ENCODE results near the gene RPS6KB1. TPM values are rescaled to one million over a fixed set of nuclear protein-coding genes. Genes with fewer than 3 reads are reported as not detected.
"Not testable (repeated sequence)": the region's sequence is repeated elsewhere in the genome, so short reads cannot be mapped to it uniquely, and the experiment has no call there.

Gene RPS6KB1
- 10 to 100 TPM; 44.3 to 50.1 TPM for total RNA-seq

DNA sequence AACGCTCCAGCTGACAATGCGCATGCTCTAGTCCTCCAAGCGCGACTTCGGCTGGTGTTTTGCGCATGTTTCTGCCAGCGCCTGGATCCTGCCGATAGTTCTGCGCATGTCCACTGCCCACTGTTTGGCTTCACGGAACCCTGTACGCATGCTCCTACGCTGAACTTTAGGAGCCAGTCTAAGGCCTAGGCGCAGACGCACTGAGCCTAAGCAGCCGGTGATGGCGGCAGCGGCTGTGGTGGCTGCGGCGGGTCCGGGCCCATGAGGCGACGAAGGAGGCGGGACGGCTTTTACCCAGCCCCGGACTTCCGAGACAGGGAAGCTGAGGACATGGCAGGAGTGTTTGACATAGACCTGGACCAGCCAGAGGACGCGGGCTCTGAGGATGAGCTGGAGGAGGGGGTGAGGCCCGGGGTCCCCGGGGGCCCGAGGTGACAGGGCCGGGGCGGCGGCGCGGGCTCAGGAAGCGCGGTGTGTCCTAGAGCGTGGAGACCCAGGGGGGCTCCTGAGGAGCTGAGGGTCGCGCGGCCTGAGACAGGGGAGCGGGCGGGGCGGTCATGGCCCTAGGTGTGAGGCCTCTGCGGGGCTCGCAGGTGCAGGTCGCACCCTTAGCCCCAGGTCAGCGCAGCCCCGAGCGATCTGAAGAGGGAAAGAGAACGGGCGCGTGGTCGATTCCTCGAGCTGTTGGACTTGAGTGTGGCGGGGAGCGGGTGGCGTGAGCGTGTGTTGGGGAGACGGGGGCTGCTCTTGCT is at the start of gene RPS6KB1, which contains the start of gene TUBD1:
RPS6KB1 (plus strand) TSS at position 198 of the 752 bp plus-strand sequence; CDS start at position 262, 64 bp downstream.
TUBD1 (minus strand) TSS at position 20 of the 752 bp plus-strand sequence. CDS start 1,941 bp downstream, outside the sequence.
- Mint-ChIP-seq H3K9me3 (no peaks in the 10 kb centered on the region), H3K27ac (peak within 1 kb of the TSS; percentile 96), H3K4me1 (peaks cover 56% of the 10 kb centered on the region), H3K27me3 (no peaks in the 10 kb centered on the region), H3K36me3 (ENCODE audit: low read depth) (peaks cover 30% of the 10 kb centered on the region), H3K4me3 (peak within 1 kb of the TSS; percentile 100)
- peak; percentile 98 for DNase-seq
- CTCF ChIA-PET, result interaction anchor here (0.7 to 1.7 kb wide), 4 partner anchors 18 to 147 kb away, joined by 3 to 7 read pairs (median 5); no protein-coding TSS in a partner anchor
- POLR2A ChIA-PET, result interaction anchor here (0.5 to 4.4 kb wide), 42 partner anchors 10 to 738 kb away, joined by 3 to 29 read pairs (median 4); partner anchors contain the start of genes CLTC, PPM1D, PRR11 and PTRH2

DNA sequence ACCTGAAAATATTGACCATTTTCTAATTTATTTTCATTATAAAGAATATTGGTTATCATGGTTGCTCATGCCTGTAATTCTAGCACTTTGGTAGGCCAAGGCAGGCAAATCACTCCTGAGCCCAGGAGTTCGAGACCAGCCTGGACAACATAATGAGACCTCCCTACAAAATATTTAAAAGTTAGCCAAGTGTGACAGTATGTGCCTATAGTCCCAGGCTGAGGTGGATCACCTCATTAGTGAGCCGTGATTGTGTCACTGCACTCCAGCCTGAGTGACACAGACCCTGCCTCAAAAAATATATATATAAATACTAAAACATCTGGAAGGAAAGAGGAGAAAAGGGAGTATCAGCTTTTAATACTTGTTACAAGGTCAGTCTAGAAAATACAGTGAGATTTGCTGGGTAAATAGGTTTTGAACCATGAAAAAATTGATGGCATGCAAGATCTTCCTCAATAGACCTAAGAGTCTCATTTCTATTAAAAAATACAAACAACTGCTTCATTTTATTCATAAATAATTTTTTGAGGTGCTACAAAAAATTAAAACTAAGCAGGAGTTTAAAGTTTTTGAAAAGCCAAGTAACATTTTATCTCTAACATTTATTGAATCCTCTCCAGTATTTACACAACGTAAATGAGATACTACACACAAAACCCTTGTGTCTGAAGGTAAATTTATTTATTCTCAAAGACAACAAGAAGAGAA is 47.9 kb upstream of the RPS6KB1 start:
- H3K27me3 Mint-ChIP-seq, result no peaks in the 10 kb centered on the region
- ChIA-PET POLR2A (interaction anchor here (0.7 to 29.7 kb wide), 7 partner anchors 9 to 91 kb away, joined by 3 to 2499 read pairs (median 5); no protein-coding TSS in a partner anchor), CTCF (interaction anchor here (0.8 to 3.7 kb wide), 3 partner anchors 17 to 92 kb away, joined by 4 to 24 read pairs (median 5); no protein-coding TSS in a partner anchor)
- H3K27ac Mint-ChIP-seq, result peak overlapping the region; percentile 86
- H3K4me1 Mint-ChIP-seq, result peaks cover 73% of the 10 kb centered on the region
- H3K36me3 Mint-ChIP-seq (ENCODE audit: low read depth), result peaks cover 37% of the 10 kb centered on the region
- no peaks in the 10 kb centered on the region for H3K9me3 Mint-ChIP-seq
- peak overlapping the region; percentile 13 for H3K4me3 Mint-ChIP-seq
- DNase-seq, result no peak

DNA sequence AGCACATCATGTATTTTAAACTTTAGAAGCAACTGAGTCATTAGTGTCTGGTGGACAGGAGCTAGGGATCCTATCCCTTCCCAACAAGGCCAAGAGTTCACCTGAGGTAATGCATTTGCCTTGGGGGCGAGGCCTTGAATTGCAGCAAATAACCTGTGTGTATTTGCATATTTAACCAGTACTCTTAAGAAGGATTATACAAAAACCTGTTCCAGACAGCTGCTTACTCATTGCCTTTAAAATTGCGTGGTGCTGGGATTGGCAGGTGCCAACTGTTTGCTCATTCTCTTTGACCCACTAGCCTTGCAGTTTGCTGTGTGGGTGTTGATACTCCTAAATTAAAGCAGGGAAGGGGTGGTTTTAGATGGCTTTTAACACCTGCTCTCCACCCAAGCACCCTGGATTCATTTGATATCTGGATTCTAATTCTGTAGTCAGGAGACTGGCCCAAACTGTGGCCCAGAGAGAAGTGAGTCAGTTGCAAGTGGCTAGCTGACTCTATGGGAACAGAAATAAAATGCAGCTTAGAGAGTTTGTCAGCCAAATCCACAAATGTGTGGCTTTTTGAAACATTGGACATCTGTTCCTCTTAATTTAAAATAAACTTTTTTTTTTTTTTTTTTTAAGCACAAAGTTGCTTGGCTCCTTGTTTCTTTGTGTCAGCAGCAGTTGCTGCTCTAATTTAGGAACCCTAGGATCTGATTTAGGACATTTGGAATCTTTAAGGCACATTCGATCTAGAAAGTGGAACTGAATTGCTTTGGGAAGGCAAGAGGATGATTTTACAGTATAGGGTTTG is 47.1 kb upstream of the RPS6KB1 start:
- POLR2A ChIA-PET, result interaction anchor here (0.7 to 29.7 kb wide), 8 partner anchors 10 to 90 kb away, joined by 3 to 2499 read pairs (median 5); partner anchors contain the start of genes RPS6KB1 and TUBD1
- Mint-ChIP-seq H3K27me3 (no peaks in the 10 kb centered on the region), H3K4me3 (peak overlapping the region; percentile 4), H3K4me1 (peaks cover 73% of the 10 kb centered on the region), H3K27ac (peak overlapping the region; percentile 86), H3K9me3 (no peaks in the 10 kb centered on the region), H3K36me3 (ENCODE audit: low read depth) (peaks cover 29% of the 10 kb centered on the region)
- peak; percentile 37 for DNase-seq
- CTCF ChIA-PET, result interaction anchor here (0.7 to 1.7 kb wide), 4 partner anchors 14 to 157 kb away, joined by 3 to 5 read pairs (median 4); no protein-coding TSS in a partner anchor

DNA sequence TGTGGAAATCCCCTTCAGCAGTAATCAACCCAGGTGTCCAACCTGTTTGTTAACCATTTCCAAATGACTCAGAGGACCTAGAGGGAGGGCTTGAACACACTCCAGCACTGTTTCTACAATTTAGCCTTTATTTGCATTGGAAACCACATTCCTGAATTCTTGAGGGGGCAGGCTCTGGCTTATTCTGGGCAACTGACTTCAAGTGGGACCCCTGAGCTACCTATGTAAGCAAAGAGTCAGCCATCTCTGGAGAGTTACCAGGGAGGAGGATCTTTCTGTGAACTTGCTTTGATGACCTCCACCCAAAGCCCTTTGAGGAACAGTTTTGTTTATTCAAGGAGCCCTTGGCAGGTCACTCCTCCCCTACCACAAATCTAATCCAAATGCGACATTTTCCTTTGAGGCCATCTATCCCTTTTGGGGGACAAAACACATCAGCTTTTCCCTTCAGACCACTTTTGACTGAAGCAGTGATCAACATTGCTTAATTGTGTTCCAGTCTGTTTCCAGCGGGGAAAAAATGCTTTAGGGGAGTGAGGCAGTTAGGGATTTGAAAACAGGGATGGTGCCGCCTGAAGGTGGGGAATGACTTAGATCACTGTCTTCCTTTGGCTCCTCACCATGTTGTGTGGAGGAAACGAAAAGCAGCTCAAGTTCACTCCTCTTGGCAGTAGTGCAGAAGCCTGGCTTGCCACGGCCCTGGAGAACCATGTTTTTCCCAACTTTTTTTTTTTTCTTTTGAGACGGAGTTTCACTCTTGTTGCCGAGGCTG is 46.3 kb upstream of the RPS6KB1 start:
- POLR2A ChIA-PET, result interaction anchor here (1.1 to 29.7 kb wide), 6 partner anchors 11 to 61 kb away, joined by 3 to 2499 read pairs (median 7); partner anchors contain the start of genes RPS6KB1 and TUBD1
- H3K27me3 Mint-ChIP-seq, result no peaks in the 10 kb centered on the region
- H3K4me1 Mint-ChIP-seq, result peaks cover 72% of the 10 kb centered on the region
- no peak for DNase-seq
- peak overlapping the region; percentile 86 for H3K27ac Mint-ChIP-seq
- CTCF ChIA-PET, result interaction anchor here (1.0 to 1.7 kb wide), 2 partner anchors 13 to 19 kb away, joined by 3 to 5 read pairs; no protein-coding TSS in a partner anchor
- H3K36me3 Mint-ChIP-seq (ENCODE audit: low read depth), result peaks cover 21% of the 10 kb centered on the region
- H3K4me3 Mint-ChIP-seq, result no peak overlapping the region
- H3K9me3 Mint-ChIP-seq, result no peaks in the 10 kb centered on the region

DNA sequence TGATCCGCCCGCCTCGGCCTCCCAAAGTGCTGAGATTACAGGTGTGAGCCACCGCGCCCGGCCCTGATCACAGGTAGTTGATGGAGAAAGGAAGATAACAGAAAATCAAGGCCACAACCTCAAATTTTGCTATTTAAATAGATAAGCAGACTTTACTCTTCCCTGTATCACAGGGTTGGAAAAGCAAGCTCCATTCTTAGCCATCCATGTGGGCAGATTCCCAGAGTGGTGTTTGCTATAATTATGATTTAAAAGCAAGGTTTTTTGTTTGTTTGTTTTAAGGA is 44.6 kb upstream of the RPS6KB1 start:
- peak overlapping the region; percentile 65 for H3K27ac Mint-ChIP-seq
- H3K4me3 Mint-ChIP-seq, result no peak overlapping the region
- H3K4me1 Mint-ChIP-seq, result peaks cover 75% of the 10 kb centered on the region

DNA sequence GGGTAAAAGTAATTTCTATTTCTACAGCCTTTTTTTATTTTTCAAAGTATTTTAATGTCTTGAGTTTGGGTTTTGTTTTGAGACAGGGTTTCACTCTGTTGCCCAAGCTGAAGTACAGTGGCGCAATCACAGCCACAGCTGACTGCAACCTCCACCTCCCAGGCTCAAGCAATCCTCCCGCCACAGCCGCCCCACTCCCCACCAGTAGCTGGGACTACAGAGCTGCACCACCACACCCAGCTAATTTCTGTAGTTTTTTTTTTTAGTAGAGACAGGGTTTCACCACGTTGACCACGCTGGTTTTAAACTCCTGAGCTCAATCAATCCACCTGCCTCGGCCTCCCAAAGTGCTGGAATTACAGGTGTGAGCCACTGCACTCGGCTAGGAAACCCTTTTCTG is 44.1 kb upstream of the RPS6KB1 start:
- Mint-ChIP-seq H3K27me3 (no peaks in the 10 kb centered on the region), H3K4me1 (peaks cover 74% of the 10 kb centered on the region), H3K4me3 (peak overlapping the region; percentile 24), H3K36me3 (ENCODE audit: low read depth) (peaks cover 2% of the 10 kb centered on the region), H3K27ac (peak overlapping the region; percentile 65), H3K9me3 (no peaks in the 10 kb centered on the region)
- DNase-seq, result peak; percentile 58
- ChIA-PET POLR2A (interaction anchor here (1.0 to 29.7 kb wide), 6 partner anchors 10 to 142 kb away, joined by 3 to 2499 read pairs (median 4); partner anchors contain the start of genes PTRH2 and VMP1), CTCF (interaction anchor here (0.8 to 1.9 kb wide), 3 partner anchors 8 to 16 kb away, joined by 3 to 6 read pairs (median 4); no protein-coding TSS in a partner anchor)

More for the DNA sequence above, 44.6 kb upstream of the RPS6KB1 start:
- CTCF ChIA-PET, result interaction anchor here (0.8 to 1.9 kb wide), 4 partner anchors 9 to 20 kb away, joined by 3 to 6 read pairs (median 4); no protein-coding TSS in a partner anchor
- no peak for DNase-seq
- Mint-ChIP-seq H3K36me3 (ENCODE audit: low read depth) (peaks cover 4% of the 10 kb centered on the region), H3K9me3 (no peaks in the 10 kb centered on the region), H3K27me3 (no peaks in the 10 kb centered on the region)
- POLR2A ChIA-PET, result interaction anchor here (1.0 to 29.7 kb wide), 7 partner anchors 11 to 229 kb away, joined by 3 to 2499 read pairs (median 3); partner anchors contain the start of genes CLTC, PTRH2 and VMP1

DNA sequence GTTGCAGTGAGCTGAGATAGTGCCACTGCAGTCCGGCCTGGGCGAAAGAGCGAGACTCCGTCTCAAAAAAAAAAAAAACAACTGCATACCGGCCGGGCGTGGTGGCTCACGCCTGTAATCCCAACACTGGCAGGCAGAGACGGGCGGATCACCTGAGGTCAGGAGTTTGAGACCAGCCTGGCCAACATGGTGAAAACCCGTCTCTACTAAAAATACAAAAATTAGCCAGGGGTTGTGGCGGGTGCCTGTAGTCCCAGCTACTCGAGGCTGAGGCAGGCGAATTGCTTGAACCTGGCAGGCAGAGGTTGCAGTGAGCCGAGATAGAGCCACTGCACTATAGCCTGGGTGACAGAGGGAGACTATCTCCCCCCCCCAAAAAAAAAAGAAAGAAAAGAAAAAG is 42.6 kb upstream of the RPS6KB1 start:
- not testable (repeated sequence) for H3K4me3 Mint-ChIP-seq, H3K27ac Mint-ChIP-seq

DNA sequence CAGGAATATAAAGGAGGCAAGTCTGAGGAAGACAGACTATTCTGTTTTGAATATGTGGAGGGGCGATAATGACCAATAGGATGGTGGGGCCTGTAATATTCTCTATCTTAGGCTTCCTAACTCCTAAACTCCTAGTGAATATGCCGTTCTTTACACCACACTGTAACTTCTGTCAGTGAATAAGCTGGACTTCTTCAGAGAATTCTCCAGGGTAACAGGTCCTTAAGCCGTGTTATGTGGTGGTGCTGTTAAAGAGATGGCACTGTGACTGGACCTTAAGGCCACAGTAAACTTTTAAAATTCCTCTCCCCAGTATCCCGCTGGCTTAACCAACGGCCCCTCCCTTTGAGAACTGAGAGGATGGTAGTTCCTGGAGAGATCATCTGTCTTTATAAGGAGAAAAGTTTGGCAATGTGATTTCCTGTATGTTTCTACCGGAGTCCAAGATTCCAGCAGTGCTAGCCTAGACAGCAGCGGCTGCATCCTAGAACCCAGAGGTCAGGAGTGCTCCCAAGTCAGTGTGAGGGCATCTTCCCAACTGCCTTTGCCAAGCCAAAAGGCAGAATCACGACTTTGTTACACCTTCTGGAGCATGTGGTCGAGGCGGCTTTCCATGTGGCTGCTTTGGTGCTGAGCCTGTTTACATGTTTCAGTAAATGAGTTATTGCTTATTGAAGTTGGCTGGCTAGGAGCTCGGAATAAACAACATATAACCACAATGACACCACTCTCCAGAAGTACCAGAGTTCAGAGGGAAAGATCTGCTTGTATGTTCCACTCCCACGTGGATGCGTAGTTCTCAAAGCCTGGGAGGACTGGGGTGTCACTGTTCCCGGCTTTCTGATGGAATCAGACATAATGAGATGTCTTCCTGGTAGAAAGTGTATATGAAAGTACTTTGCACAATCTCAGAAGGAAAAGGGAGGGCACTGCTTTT is 41.2 kb upstream of the RPS6KB1 start:
- no peak overlapping the region for H3K4me3 Mint-ChIP-seq
- no peaks in the 10 kb centered on the region for H3K9me3 Mint-ChIP-seq
- POLR2A ChIA-PET, result no interaction called here
- no peaks in the 10 kb centered on the region for H3K36me3 Mint-ChIP-seq (ENCODE audit: low read depth)
- no peaks in the 10 kb centered on the region for H3K27me3 Mint-ChIP-seq
- H3K27ac Mint-ChIP-seq, result no peak overlapping the region
- DNase-seq, result no peak
- CTCF ChIA-PET, result no interaction called here
- peaks cover 51% of the 10 kb centered on the region for H3K4me1 Mint-ChIP-seq

More for the DNA sequence above, 42.6 kb upstream of the RPS6KB1 start:
- CTCF ChIA-PET; DNase-seq; H3K36me3 Mint-ChIP-seq (ENCODE audit: low read depth); H3K9me3 Mint-ChIP-seq; H3K27me3 Mint-ChIP-seq: not testable (repeated sequence)
- H3K4me1 Mint-ChIP-seq, result peaks cover 61% of the 10 kb centered on the region
- POLR2A ChIA-PET, result interaction anchor here (0.6 to 29.7 kb wide), 4 partner anchors 22 to 128 kb away, joined by 3 to 2499 read pairs (median 605); no protein-coding TSS in a partner anchor

DNA sequence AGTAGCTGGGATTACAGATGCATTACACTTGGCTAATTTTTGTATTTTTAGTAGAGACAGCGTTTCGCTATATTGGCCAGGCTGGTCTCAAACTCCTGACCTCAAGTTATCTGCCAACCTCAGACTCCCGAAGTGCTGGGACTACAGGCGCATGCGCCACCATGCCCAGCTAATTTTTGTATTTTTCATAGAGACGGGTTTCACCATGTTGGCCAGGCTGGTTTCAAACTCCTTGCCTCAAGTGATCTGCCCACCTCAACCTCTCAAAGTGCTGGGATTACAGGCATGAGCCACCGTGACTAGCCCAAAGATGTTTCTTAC is 40.1 kb upstream of the RPS6KB1 start:
- H3K9me3 Mint-ChIP-seq; H3K27me3 Mint-ChIP-seq; H3K36me3 Mint-ChIP-seq (ENCODE audit: low read depth); DNase-seq; H3K4me3 Mint-ChIP-seq: not testable (repeated sequence)
- Mint-ChIP-seq H3K4me1 (peaks cover 46% of the 10 kb centered on the region), H3K27ac (peak overlapping the region; percentile 37)
- ChIA-PET CTCF (interaction anchor here (0.5 to 1.2 kb wide), 4 partner anchors 70 to 915 kb away, joined by 3 to 4 read pairs (median 4); partner anchors contain the start of genes PTRH2 and VMP1), POLR2A (interaction anchor here (1.2 to 1.5 kb wide), 5 partner anchors 20 to 539 kb away, joined by 3 to 8 read pairs (median 6); partner anchors contain the start of genes PTRH2, RPS6KB1, TUBD1 and VMP1)

DNA sequence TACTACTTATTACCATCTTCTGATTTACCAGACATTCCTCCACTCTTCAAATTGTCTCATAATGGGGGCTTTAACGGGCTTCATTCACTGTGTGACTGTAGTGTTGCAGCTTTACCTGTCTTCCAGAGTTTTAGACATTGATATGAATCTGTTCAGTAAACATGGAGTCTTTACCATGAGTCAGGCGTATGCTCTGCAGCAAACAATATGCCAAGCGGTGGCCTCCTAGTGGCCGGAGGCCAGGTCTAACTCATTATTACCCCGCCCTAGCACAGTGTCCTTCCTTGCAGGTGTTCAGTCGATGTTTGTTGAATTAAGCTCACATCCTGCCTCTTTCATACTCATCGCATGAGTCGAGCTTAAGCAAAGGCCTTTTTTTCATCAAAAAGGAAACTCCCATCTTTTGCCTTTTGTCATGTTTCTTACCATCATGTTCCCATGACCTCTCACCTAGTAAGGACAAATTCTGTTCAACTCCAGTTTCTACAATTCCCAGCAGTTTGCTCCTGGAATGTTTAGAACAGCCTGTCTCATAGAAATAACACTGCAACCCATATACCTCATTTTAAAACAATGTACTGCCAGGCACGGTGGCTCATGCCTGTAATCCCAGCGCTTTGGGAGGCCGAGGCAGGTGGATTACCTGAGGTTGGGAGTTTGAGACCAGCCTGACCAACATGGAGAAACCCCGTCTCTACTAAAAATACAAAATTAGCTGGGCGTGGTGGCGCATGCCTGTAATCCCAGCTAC is 39.6 kb upstream of the RPS6KB1 start:
- Mint-ChIP-seq H3K4me1 (peaks cover 42% of the 10 kb centered on the region), H3K4me3 (no peak overlapping the region), H3K27ac (peak overlapping the region; percentile 37), H3K9me3 (no peaks in the 10 kb centered on the region), H3K36me3 (ENCODE audit: low read depth) (peaks cover 3% of the 10 kb centered on the region), H3K27me3 (no peaks in the 10 kb centered on the region)
- peak; percentile 69 for DNase-seq
- ChIA-PET POLR2A (interaction anchor here (0.6 to 1.5 kb wide), 8 partner anchors 10 to 729 kb away, joined by 3 to 8 read pairs (median 4); partner anchors contain the start of genes CLTC, PTRH2, RPS6KB1 and TUBD1), CTCF (interaction anchor here (0.5 to 1.2 kb wide), 9 partner anchors 10 to 914 kb away, joined by 3 to 9 read pairs (median 4); partner anchors contain the start of genes PTRH2 and VMP1)

Data from activated CD4-positive, alpha-beta memory T cell treated with anti-CD3 and anti-CD28 coated beads, Interleukin-2, amount 10 ng/mL, durations not matched to agents 7 days and 5 days (primary cell).